NCI-H2227 (cell line): ENCODE data around the gene CCDC15.
"Not testable (repeated sequence)": the region's sequence is repeated elsewhere in the genome, so short reads cannot be mapped to it uniquely, and the experiment has no call there.

ENCODE experiments used
- DNase-seq: peaks from one replicate; lab custom pipeline; 2025; ENCODE audit not compliant: unreplicated experiment; lab: John Stamatoyannopoulos, UW

Gene CCDC15

DNA sequence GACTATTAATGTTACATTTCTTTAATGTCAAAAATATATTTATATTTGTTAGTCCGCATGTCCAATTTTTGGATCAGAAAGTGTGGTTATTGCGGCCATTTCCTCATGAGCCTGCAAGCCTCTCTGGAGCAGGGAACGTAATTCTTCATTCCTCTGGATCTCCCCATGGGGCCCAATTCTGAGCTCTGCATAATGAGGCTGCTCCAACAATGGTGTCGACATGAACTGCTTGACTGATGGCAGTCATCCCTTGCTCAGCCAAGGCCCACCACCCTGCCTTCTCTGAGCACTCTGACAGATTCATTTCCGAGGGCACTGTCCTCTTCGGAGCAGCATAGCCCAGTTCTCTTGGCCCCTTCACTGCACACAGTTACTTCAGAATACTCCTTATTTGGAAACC lies 15.0 kb upstream of the CCDC15 start:
- DNase-seq: no peak

DNA sequence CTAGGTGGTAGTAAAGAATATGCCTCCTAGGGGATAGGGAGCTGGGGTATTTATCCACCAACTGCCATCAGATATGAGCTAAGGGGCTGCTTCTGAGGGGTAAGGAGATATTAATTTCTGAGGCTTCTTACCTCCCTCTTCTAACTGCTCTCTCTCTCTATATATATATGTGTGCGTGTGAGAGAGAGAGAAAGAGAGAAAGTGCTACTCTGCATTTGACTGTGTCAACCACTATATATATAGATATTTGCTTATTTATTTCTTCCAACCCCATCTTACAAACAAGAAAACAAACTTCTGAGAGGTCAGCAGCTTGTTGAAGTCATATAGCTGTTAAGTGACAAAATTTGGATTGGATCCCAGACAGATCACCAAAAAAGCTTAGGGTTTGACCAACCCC lies 12.3 kb upstream of the CCDC15 start:
- no peak for DNase-seq

DNA sequence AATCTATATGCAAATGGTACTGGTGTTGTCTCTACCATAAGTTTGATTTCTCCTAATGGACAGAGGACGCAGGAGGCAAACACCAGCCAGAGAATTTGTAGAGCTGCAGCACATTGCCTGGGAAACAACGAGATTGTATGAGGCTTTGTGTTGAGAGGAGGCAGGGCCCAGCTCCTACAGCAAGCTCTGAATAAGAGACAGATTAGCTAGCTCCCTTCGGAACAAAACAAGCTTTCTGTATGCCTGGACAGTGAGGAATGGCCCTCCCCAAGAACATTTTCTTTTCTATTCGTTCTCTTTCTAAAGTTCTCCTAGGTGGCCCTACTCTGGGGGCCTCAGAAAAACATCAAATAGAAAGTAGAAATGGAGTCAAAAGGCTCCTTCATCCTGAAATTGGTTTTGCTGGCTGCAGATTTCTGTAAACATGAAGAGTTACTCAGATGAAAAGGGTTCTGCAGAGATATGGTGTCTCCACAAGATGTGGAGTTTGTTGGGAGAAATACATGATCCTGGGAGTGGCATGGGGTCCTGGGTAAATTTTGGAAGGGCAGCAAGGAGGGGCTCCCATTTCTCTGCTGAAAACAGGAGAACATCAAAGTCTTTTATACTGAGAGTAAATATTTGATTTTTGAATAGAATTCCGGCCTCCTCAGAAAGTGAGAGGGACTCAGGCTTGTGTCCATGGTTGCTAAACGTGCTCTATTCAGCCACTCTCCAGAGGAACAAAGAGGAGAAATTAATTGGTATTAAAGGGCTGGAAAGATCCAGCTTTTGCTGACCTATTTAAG lies 11.3 kb upstream of the CCDC15 start:
- DNase-seq: no peak

DNA sequence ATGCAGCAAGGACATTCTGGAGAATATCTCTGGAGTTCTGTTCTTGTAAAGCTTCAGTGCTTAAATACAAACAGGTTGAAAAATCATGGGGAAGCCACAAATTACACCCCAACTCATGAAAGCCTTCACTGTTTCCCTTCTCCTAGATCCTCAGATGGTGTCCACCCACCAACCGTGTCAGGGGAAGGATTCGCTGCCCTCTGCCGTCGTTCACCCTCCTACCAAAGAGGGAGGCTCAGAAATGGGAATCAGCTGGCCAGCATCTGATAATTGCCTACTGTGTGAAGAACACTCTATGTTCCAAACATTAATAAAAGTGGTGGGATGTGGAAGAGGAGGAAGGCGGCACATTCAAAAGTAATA lies 10.8 kb upstream of the CCDC15 start:
- no peak for DNase-seq

DNA sequence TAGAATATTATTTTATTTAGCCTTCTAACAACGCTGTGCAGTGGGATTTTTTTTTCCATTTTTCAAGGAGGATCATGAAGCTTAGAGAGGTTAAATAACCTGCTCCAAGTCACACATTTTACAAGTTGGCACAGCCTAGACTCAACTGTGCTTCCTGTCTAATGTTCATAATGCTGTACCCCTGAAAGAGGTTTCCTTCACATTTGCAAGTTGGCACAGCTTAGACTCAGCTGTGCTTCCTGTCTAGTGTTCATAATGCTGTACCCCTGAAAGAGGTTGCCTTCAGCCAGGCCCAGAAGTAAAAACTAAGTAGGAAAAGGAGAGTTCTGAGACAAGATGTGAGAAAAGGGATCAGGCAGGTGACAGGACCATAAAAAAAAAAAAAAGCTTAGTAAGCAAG lies 10.3 kb upstream of the CCDC15 start:
- no peak for DNase-seq

DNA sequence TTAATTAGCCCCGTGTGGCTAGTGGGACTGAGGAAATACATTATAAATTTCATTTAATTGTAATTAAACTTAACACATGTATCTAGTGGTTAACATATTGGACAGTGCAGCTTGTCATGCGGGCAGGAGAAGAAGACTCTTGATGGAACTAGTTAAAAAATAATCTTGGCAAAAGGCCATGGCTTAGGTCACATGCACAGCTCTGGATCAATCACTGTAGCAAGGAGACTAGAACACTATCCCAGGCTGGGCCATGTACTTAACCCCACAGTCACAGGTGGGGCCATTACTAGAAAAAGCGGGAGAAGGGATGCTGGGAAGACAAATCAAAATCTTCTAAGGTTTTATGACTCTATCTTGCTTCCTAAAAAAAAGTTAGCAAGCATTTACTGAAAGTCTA lies 9.4 kb upstream of the CCDC15 start:
- DNase-seq: no peak

DNA sequence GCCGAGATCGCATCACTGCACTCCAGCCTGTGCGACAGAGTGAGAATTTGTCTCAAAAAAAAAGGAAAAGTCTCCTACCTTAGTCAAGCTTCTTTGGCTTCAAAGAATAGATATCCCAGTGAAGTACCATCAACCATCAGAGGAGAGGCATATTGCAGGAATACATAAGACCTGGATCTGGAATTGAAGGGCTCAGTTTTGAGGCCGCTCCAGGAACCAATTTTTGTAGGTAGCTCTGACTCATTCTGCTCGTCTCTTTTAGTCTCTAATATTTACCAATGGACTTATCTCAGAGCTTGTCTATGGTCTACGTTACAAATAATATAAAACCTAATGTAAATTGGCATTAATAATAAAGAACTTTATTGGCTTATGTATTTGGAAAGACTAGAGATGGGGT lies 8.2 kb upstream of the CCDC15 start:
- DNase-seq: no peak

DNA sequence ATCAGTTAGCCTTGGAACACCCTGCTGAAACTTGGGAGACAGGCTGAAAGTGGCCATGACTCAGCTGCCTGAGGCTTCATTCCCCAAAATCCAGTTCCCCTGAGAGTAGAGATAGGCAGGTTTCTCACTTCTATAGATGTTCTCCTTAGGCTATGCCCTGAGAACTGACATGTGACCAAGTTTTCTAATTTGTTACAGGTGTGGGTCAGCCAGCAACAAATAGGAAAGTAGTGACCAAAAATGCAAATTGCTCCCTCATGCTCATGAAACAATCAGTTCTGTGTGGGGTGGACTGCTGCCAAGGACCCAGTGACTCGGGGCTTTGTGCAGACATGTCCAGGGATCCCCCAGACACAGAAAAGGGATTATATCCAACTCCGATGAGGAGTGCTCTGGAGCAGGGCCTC lies 7.3 kb upstream of the CCDC15 start:
- DNase-seq: no peak

DNA sequence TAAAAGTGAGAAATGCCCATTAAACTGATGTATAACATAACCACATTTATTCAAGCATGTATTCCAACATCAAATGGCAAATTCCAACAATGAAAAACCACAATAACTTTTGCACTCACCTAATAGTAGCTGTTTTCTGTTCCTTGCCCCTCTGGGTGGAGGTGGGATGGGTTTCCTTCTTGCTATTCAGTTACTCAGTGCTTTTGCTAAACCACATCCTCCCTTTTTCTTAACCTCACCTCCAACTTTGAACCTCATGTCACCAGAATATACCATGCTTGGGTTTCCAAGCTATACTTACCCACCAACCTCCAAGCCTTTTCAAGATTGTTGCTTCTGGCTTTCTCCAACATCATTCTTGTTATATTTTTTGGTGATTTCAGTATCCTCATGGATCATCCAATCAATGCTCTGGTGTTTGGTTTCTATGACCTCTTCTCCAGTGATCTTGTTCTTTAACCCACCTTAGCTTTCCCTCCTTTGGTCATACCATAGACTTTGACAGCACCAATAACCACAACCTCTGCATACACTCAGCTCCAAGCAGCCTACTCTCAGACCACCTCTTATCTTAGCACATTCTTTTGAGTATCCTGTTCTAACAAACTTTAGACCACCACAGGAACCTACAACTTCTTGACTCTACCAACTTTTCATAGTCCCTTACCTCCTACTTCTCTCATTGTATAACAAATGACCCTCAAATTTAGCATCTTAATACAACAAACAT lies 3.2 kb upstream of the CCDC15 start:
- no peak for DNase-seq

DNA sequence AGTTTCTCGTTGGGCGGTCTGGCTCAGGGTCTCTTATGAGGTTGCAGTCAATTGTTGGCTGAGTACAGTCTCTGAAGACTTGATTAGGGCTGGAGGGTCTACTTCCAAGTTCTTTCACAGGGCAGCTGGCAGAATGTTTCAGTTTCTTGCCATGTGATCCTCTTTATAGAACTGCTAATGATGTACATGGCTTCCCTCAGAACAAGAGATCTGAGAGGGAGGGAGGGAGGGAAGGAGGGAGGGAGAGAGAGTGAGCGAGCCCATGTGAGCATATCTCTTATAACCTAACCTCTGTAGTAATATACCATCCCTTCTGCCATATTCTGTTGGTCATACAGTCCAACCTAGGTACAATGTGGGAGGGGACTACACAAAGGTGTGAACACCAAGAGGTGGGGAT lies 2.7 kb upstream of the CCDC15 start:
- no peak for DNase-seq

DNA sequence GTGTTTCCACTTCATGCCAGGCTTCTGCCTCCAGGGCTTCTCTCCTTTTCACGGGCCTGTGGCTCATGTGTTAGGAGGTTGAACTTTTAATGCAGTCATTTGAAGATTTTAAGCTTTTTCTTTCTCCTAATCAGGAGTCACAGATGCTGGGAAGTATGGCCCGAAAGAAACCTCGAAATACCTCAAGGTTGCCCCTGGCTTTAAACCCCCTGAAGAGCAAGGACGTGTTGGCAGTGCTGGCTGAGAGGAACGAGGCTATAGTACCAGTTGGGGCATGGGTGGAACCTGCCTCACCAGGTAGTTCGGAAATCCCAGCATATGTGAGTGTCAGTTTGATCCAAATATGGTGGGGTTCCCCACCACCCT lies 571 bp downstream of the CCDC15 start:
- no peak for DNase-seq

DNA sequence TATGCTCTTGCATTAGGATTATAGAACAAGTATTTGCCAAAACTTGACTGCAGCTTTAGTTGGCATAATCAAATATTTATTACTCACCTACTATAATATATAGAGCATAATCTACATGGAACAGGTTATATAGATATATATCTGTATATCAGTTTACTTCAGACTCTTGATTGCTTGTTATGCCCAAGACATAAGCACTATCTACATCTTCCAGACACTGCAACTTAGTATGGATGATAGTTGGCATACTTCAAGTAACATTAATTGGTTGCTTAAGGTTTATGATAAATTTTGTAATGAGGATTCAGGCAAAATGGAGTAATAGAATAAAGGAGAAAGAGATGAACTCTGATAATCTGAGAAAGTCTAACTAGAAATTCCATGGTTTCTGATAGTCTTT lies 1.0 kb downstream of the CCDC15 start:
- no peak for DNase-seq

DNA sequence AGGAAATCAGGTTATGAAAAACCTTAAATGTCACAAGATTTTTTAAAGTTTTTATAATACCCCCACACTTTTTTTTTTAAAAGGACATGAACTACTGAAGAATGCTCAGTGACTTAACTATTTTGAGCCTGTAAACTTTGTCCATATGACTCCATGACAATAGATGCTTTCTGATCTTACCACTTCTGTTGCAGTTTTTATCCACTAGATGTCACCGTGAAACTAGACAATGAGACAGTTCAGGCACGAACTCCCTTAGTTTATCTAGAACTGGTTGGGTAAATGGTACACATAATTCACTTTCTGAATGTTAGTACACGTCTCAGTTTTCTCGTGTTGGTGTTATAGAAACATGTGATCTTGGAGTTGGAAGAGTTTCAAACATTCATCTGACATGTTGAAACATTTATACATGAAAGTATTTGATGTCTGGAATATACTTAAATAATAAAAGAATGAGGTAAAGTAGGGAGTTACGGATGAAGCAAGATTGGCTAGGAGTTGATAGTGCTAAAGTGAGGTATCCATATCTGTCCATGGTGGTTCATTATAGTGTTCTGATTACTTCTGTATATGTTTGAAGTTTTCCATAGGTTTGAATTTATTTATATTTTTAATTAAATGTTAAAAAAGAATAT lies 8.1 kb downstream of the CCDC15 start:
- DNase-seq: peak; percentile 66

DNA sequence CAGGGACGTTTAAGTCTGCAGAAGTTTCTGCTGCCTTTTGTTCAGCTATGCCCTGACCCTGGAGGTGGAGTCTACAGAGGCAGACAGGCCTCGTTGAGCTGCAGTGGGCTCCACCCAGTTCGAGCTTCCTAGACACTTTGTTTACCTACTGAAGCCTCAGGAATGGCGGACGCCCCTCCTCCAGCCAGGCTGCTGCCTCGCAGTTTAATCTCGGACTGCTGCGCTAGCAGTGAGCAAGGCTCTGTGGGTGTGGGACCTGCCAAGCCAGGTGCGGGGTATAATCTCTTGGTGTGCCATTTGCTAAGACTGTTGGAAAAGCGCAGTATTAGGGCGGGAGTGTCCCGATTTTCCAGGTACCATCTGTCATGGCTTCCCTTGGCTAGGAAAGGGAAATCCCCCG lies 14.2 kb downstream of the CCDC15 start:
- not testable (repeated sequence) for DNase-seq

DNA sequence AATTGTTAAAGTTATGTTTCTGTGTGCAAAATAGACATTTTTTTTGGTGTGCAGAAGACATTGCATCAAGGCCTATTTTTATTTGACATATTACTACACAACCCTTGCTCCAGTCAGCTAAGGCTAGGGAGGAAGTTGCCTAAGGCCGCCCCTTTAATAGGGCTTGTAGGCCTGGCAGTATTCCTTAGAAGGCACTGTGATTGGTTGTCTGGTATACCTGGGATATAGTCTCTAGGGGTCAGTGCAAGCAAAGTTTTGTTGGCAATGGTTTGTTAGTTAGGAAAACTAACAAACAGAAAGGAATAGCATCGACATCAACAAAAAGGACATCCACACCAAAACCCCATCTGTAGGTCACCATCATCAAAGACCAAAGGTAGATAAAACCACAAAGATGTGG lies 16.9 kb downstream of the CCDC15 start:
- DNase-seq: no peak

DNA sequence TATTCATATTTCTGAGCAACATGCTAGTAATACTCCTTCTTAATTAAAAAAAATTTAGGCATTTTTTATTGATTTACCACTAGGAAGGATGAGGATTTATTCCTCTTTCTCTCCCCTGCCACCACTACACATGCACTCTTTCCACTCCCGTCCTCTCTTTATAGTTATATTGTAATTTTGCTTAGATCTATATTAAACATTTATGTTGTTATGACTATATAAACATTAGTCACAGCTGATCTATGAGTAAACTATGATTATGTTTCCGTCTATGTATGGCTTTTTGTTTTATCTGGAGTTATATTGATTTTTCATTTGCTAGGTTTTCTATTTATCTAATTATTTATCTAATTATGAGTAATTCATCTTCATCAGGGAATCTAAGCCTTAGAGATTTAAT lies 17.8 kb downstream of the CCDC15 start:
- DNase-seq: no peak

DNA sequence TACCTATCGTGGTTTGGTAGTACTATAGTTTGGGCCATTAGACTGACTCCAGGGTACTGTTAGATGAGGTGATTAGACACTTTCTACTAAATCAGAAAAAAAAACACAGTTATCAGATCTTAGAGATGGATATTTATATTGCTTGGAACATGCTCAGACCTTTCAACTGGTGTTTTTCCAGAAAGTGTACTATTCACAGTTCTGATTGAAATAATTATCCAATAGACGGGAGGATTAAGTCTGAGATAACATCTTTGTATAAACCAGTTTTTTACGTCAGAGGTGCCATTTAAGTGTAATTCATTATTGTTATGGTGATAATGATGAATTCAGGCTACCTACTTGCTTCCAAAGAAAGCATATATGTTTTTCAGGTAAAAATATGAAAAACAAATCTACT lies 22.5 kb downstream of the CCDC15 start:
- DNase-seq: no peak

DNA sequence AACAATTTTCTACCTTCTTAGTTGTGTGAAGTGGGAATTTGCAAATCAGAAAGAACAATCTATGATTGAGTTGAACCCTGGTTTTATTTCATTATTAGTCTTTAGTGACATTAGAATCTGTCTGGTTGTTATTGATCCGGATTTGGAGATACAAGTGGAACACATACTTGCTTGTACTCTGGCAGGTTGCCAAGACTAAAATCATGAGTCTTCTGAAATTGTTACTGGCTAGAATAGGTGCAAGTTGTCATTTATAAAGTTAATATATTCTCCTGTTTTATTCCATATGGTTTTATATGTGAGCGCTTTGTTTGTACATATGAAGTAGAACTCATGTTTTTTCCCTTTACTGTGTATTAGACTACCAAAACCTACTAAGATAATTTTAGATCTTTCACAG lies 23.0 kb downstream of the CCDC15 start:
- DNase-seq: no peak

DNA sequence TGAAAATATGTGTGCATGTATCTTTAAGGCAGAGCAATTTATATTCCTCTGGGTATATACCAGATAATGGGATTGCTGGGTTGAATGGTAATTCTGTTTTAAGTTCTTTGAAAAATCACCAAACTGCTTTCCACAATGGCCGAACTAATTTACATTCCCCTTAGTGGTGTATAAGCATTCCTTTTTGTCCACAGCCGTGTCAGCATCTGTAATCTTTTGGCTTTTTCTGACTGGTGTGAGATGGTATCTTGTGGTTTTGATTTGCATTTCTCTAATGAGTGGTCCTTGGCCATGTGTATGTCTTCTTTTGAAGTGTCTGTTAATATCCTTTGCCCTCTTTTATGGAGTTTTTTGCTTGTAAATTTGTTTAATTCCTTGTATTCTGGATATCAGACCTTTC lies 24.3 kb downstream of the CCDC15 start:
- no peak for DNase-seq

DNA sequence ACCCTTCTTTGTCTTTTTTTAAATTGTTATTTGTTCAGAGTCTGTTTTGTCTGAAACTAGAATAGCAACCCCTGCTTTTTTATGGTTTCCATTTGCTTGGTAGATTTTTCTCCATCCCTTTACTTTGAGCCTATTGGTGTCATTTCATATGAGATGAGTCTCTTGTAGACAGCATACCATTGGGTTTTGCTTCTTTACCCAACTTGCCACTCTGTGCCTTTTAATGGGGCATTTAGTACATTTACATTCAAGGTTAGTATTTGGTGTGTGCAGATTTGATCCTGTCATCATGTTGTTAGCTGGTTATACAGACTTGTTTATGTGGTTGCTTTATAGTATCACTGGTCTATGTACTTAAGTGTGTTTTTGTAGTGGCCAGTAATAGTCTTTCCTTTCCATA lies 28.0 kb downstream of the CCDC15 start:
- DNase-seq: no peak

DNA sequence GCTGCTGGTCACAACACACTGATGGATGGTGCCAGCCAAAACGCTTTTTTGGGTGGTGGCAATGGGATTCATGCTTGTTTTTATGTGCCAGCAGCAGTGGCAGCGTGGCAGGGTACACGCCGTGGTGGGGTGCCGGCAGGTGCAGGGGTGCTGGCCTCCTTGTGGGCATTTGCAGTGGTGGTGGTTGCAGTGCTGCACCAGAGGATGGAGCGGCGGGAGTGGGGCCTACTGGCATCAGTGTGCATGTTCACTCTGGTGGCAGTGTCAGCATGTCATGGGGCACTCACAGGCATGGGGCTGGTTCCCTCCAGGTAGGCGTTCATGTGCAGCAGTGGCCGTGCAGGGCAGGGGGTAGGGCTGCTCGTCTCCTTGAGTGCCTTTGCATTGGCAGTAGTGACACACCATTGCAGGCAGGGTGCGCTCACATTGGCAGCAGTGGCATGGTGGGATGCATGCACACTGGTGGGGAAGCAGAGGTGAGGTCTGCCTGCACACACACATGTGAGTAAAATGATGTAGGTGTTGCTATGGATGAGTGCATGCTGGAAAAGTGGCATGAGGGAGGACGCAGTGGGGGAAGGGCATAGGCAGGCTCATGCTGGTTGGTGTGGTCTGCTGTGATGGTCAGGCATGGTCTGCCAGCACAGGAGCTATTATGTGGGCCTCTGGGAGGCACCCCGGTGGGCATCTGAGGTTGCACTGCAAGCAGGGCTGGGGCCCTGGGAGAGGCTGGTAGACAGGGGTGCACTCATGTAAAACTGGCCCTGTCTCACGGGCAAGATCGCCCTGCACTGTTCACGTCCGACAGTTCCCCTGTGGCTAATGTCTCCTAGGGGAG lies 29.9 kb downstream of the CCDC15 start:
- DNase-seq: no peak

DNA sequence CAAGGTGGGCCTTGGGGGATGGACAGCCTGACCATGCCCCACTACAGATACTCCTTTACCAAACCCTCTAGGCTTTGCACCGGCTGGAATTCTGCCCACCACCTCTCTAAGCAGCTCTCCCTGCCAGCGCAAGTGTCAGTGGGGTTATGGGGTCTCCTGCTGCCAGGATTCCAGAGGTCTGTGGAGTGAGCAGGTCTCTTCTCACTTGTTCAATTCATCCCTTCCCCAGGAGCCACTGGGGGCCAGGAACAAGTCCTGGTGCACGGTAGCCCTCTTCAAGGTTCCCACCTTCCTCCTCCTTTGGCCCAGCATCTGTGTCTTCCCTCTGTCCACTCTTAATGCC lies 30.5 kb downstream of the CCDC15 start:
- DNase-seq: no peak
